ENCODE results near the gene IL11. TPM values are rescaled to one million over a fixed set of nuclear protein-coding genes. Genes with fewer than 3 reads are reported as not detected.
A peak's percentile ranks its signal among the peaks of the same experiment; 100 is the strongest.

The IL11 gene
- total RNA-seq, 1 experiment from 2014 or later, result 3.9 TPM

- no peak overlapping the region for H2AFZ ChIP-seq (ENCODE audit: low read length)
- no peak overlapping the region for H4K5ac ChIP-seq (ENCODE audit: insufficient read length, low read depth, low read length)
- H3T11ph ChIP-seq (ENCODE audit: low read length), result no peak overlapping the region
- Mint-ChIP-seq H3K27ac (peak overlapping the region in 1 of 3 experiments; percentile 63; a peak in 1 of 7 replicates), H3K4me3 (peak overlapping the region; percentile 71 to 89), H3K9me3 (peaks cover 0 to 5% of the 10 kb centered on the region in 2 experiments; a peak in 2 of 5 replicates), H3K36me3 (ENCODE audit: insufficient read depth in 1 of 3, low read depth in 3 of 3) (peaks cover 0 to 6% (median 0%) of the 10 kb centered on the region in 3 experiments; a peak in 1 of 7 replicates), H3K4me1 (peaks cover 27 to 43% of the 10 kb centered on the region in 2 experiments), H3K27me3 (ENCODE audit: low read depth) (peaks cover 78% of the 10 kb centered on the region)
- H2BK15ac ChIP-seq (ENCODE audit: low read depth, low read length), result no peak overlapping the region
- H2BK5ac ChIP-seq (ENCODE audit: insufficient read length, low read length), result no peak overlapping the region
- no peaks in the 10 kb centered on the region for H4K20me1 ChIP-seq (ENCODE audit: control insufficient read depth, insufficient read depth, insufficient read length)
- H4K91ac ChIP-seq (ENCODE audit: insufficient read length, low read depth, low read length), result no peak overlapping the region
- WGBS (ENCODE audit: extremely low coverage, insufficient read length, low lambda C conversion rate), result no CpG with 5 or more reads among the region's 59 CpGs
- H3K9ac ChIP-seq (ENCODE audit: extremely low read depth, insufficient read length, low read length), result no peak overlapping the region
- H3K79me2 ChIP-seq (ENCODE audit: insufficient read depth, low read length), result no peaks in the 10 kb centered on the region
- no peak overlapping the region for H3K23ac ChIP-seq (ENCODE audit: insufficient read length, low read depth, low read length)
- peaks cover 5% of the 10 kb centered on the region for H3K27me3 ChIP-seq (ENCODE audit: insufficient read depth, low read length)
- TF ChIP-seq, protein P1, sequence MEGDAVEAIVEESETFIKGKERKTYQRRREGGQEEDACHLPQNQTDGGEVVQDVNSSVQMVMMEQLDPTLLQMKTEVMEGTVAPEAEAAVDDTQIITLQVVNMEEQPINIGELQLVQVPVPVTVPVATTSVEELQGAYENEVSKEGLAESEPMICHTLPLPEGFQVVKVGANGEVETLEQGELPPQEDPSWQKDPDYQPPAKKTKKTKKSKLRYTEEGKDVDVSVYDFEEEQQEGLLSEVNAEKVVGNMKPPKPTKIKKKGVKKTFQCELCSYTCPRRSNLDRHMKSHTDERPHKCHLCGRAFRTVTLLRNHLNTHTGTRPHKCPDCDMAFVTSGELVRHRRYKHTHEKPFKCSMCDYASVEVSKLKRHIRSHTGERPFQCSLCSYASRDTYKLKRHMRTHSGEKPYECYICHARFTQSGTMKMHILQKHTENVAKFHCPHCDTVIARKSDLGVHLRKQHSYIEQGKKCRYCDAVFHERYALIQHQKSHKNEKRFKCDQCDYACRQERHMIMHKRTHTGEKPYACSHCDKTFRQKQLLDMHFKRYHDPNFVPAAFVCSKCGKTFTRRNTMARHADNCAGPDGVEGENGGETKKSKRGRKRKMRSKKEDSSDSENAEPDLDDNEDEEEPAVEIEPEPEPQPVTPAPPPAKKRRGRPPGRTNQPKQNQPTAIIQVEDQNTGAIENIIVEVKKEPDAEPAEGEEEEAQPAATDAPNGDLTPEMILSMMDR (conservative IDR thresholded peaks at IDR 0.05), result no peak
- no peak overlapping the region for H4K8ac ChIP-seq (replicated peaks; ENCODE audit: insufficient read length, low read depth, low read length)
- H2BK20ac ChIP-seq (ENCODE audit: low read depth, low read length, poor library complexity, severe bottlenecking), result no peak overlapping the region
- H2BK120ac ChIP-seq (ENCODE audit: low read depth, low read length, poor library complexity, severe bottlenecking), result no peak overlapping the region
- no peak overlapping the region for H3K18ac ChIP-seq (ENCODE audit: insufficient read length, low read depth, low read length)
- no peak overlapping the region for H3K56ac ChIP-seq (ENCODE audit: insufficient read length, low read depth, low read length)
- H3K27ac ChIP-seq (ENCODE audit: insufficient read length, low read depth, low read length), result no peak overlapping the region
- peak; percentile 91 for DNase-seq
- no peak overlapping the region for H2AK5ac ChIP-seq (ENCODE audit: insufficient read length, low read length)
- H3K79me1 ChIP-seq (ENCODE audit: insufficient read depth, low read depth, low read length, poor library complexity, severe bottlenecking), result no peaks in the 10 kb centered on the region
- H3K9me3 ChIP-seq (ENCODE audit: control insufficient read depth, low read depth, low read length), result no peaks in the 10 kb centered on the region
- H3K4me1 ChIP-seq (ENCODE audit: insufficient read depth, low read length), result no peaks in the 10 kb centered on the region
- H3K14ac ChIP-seq (ENCODE audit: insufficient read depth, low read length), result no peak overlapping the region
- no peak overlapping the region for H3K4ac ChIP-seq (ENCODE audit: low read depth, low read length)
- no peak overlapping the region for H2BK12ac ChIP-seq (ENCODE audit: insufficient read length, low read depth, low read length)
- H3K23me2 ChIP-seq (ENCODE audit: insufficient read length, low read depth, low read length, poor library complexity, severe bottlenecking), result peaks cover 10% of the 10 kb centered on the region
- H3K4me2 ChIP-seq (ENCODE audit: insufficient read depth, insufficient read length, low read length), result peak overlapping the region; percentile 76
Observed at GRCh38 chr19:55369653-55370304, 484 bp downstream of the IL11 start.

Data from H9 (cell line).